Pancreas (tissue), 10 donors: Measurements from ENCODE around the gene PSMG3. TPM values are rescaled to one million over a fixed set of nuclear protein-coding genes. Genes with fewer than 3 reads are reported as not detected.

ENCODE experiments used
- ATAC-seq, 4 donors: fragments of 200-7000 bp; cut with Tn5 transposase; one replicate each; pipeline versions ENCODE4 v1.8.0 to v1.9.1; 2020; ENCODE audit warnings: mild to moderate bottlenecking in 4 of 4, moderate library complexity in 4 of 4
- DNase-seq, 6 donors: peaks; one replicate each; pipeline ENCODE4 v3.0.0-alpha.2; 2020
- FAIRE-seq: peaks from 2 replicates; lab custom pipeline; 2012; peaks lifted over from hg19 to GRCh38; lab: Jason Lieb, UNC
- H3K27ac ChIP-seq, 4 donors: fragments of 200-600 bp; sonication (generic); 1 replicate in 3 of 4; 2 replicates in 1 of 4; pipeline versions ENCODE4 v1.5.0 to v1.8.0; 2020
- H3K27me3 ChIP-seq, 4 donors: fragments of 200-600 bp; one replicate each; pipeline ENCODE4 v1.8.0; 2021
- H3K36me3 ChIP-seq, 3 donors: fragments of 200-600 bp; sonication (generic) in 1 of 3; one replicate each; pipeline versions ENCODE4 v1.5.0 to v1.8.0; 2020 to 2021
- H3K4me1 ChIP-seq, 3 donors: fragments of 200-600 bp; one replicate each; pipeline ENCODE4 v1.8.0; 2021
- H3K4me3 ChIP-seq, 4 donors: fragments of 200-600 bp; sonication (generic) in 2 of 4; one replicate each; pipeline versions ENCODE4 v1.5.0 to v1.8.0; 2020 to 2021
- H3K9me3 ChIP-seq, 4 donors: fragments of 200-600 bp; one replicate each; pipeline ENCODE4 v1.8.0; 2021
- WGBS, 2 donors: extraction: QIAGEN DNeasy Blood & Tissue Kit; methylation state at CpG; one replicate each; pipeline ENCODE4 v1.1.7; 2013; 5-methylcytosine and 5-hydroxymethylcytosine counted together
- intact Hi-C, 3 donors: fragments of 100-400 bp; cut with DNase I; formaldehyde crosslinking; loops; one replicate each; pipeline versions ENCODE4 v1.11.1 to v1.14.2; 2022
- polyA plus RNA-seq, 2 donors: library from polyadenylated mRNA; stranded (reverse); fragments of 200-250 nt; gene quantifications; one replicate each; pipeline ENCODE4 v1.2.3, GENCODE V29; 2013
- total RNA-seq, 6 donors: library from RNA; stranded (reverse); fragmentation: NEBNext Ultra II Directional in 4 of 6; extraction: Animal tissue kit (Norgen Biotek cat#: 25700) in 4 of 6; gene quantifications; one replicate each; pipeline versions ENCODE4 v1.2.1 to v1.2.4, GENCODE V29; 2021 to 2023
- TF ChIP-seq, protein P1 (sequence below), 4 donors: fragments of 200-600 bp; sonication (generic) in 3 of 4; IDR thresholded peaks; one replicate each; pipeline versions ENCODE4 v1.5.0 to v1.8.0; 2021; ENCODE audit warnings: antibody characterized with exemption in 4 of 4
- donor health status: healthy with polysubstance abuse.
- donor health status: DM: no; HTN: no; CAD: no; lungs with moderate emphysema.
- donor health status: DM: no; HTN: no; CAD: no.
- donor health status: control.
- donor health status: control.
- donor health status: Bipolar disorder and iron deficiency.
- donor health status: DM: yes; HTN: yes; CAD: no.
- donor health status: DM: no; HTN: no; CAD: no.
- donor health status: DM: no; HTN: no; CAD: no.
- donor health status: DM: yes; HTN: yes; CAD: no.

PSMG3 gene
- total and polyA plus RNA-seq, 8 donors, result 6.7 to 46.1 (median 11.1) TPM

DNA sequence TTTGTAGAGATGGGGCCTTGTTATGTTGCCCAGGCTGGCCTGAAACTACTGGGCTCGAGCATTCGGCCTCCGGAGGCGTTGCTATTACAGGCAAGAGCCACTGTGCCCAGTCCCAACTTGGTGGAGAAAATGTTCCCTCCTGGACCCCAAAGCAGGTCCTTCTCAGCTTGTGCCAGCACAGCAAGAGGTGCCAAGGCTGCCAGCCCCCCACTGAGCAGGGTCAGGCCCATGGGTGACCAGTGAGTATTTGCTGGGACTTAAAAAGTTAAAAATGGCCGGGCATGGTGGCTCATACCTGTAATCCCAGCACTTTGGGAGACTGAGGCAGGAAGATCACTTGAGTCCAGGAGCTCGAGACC, 34.8 kb downstream of the PSMG3 start:
- Histone ChIP-seq H3K27ac (peak overlapping the region in 3 of 4 donors; percentile 16 to 98 (median 46)), H3K4me1 (peaks cover 27 to 49% (median 37%) of the 10 kb centered on the region in 3 donors), H3K4me3 (no peak overlapping the region), H3K36me3 (peaks cover under 1 to 11% (median 2%) of the 10 kb centered on the region in 3 donors), H3K27me3 (no peaks in the 10 kb centered on the region), H3K9me3 (no peaks in the 10 kb centered on the region)
- intact Hi-C loops, result no loop called here
- 59 to 62% methylated on average over 6 of the region's 6 CpGs for WGBS, 2 donors
- ATAC-seq (no peak), FAIRE-seq (no peak), DNase-seq (peak in 3 of 6 donors; percentile 27 to 52 (median 31))
- TF ChIP-seq, protein P1, sequence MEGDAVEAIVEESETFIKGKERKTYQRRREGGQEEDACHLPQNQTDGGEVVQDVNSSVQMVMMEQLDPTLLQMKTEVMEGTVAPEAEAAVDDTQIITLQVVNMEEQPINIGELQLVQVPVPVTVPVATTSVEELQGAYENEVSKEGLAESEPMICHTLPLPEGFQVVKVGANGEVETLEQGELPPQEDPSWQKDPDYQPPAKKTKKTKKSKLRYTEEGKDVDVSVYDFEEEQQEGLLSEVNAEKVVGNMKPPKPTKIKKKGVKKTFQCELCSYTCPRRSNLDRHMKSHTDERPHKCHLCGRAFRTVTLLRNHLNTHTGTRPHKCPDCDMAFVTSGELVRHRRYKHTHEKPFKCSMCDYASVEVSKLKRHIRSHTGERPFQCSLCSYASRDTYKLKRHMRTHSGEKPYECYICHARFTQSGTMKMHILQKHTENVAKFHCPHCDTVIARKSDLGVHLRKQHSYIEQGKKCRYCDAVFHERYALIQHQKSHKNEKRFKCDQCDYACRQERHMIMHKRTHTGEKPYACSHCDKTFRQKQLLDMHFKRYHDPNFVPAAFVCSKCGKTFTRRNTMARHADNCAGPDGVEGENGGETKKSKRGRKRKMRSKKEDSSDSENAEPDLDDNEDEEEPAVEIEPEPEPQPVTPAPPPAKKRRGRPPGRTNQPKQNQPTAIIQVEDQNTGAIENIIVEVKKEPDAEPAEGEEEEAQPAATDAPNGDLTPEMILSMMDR (IDR thresholded peaks at IDR 0.05), result no peak

DNA sequence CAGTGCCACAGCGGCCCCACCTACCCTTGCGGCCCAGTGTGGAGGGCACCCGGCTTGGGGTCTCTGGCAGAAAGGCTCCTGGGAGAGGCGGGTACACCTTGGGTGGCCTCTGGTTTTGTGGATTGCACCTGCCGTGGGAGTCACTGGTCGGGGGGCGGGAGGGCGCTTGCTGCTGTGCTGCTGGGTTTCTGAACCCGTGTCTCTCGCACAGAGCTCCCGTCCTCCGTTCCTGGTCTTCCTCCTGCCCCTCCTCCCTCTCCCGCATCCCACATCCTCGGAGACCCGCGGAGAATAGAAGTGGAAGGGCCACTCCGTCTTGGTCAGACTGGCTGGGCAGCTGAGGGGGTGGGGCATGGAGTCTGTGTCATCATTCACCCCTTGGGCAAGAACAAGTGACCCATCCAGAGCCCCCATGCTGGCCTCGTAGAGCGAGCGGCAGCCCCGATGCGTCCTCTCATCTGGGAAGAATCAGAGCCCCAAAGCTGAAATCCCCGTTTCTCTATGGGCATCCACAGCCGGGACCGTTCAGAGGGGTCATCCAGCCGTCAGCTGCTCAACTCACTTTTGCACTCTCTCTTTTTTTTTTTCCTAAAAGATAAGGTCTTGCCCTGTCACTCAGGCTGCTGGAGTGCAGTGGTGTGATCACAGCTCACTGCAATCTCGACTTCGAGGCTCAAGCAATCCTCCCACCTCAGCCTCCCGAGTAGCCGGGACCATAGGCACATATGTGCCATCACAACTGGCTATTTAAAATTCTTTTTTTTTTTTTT, 35.3 kb downstream of the PSMG3 start:
- intact Hi-C loops, result no loop called here
- no peaks in the 10 kb centered on the region for H3K9me3 ChIP-seq
- FAIRE-seq, result no peak
- H3K27me3 ChIP-seq, result no peaks in the 10 kb centered on the region
- WGBS, 2 donors, result 79 to 85% methylated on average over 30 of the region's 30 CpGs
- peaks cover 0 to 5% (median 0%) of the 10 kb centered on the region in 3 donors for H3K36me3 ChIP-seq
- peaks cover 27 to 49% (median 37%) of the 10 kb centered on the region in 3 donors for H3K4me1 ChIP-seq
- H3K4me3 ChIP-seq, result no peak overlapping the region
- TF ChIP-seq, protein P1 (IDR thresholded peaks at IDR 0.05), result no peak
- DNase-seq, result peak in 5 of 6 donors; percentile 32 to 82 (median 36)
- peak overlapping the region; percentile 97 to 99 (median 98) for H3K27ac ChIP-seq
- ATAC-seq, result no peak

- H3K27ac ChIP-seq, result peak overlapping the region; percentile 97 to 99 (median 98)
- FAIRE-seq (no peak), ATAC-seq (peak in 1 of 4 donors; percentile 3), DNase-seq (peak; percentile 43 to 86 (median 72))
- H3K9me3 ChIP-seq, result no peaks in the 10 kb centered on the region
- no peaks in the 10 kb centered on the region for H3K27me3 ChIP-seq
- H3K4me1 ChIP-seq, result peaks cover 27 to 49% (median 37%) of the 10 kb centered on the region in 3 donors
- intact Hi-C loops, result no loop called here
- no peaks in the 10 kb centered on the region for H3K36me3 ChIP-seq
- peak overlapping the region in 2 of 4 donors; percentile 68 to 69 for H3K4me3 ChIP-seq
- 56 to 58% methylated on average over 24 of the region's 24 CpGs for WGBS, 2 donors
- TF ChIP-seq, protein P1 (IDR thresholded peaks at IDR 0.05), result no peak
These were observed 36.1 kb downstream of the PSMG3 start for GRCh38 chr7:1533547-1534329.

- H3K4me3 ChIP-seq, result peak overlapping the region in 3 of 4 donors; percentile 60 to 69 (median 68)
- TF ChIP-seq, protein P1 (IDR thresholded peaks at IDR 0.05), result no peak
- intact Hi-C loops, result no loop called here
- no peak for ATAC-seq
- 23 to 30% methylated on average over 9 of the region's 9 CpGs for WGBS, 2 donors
- H3K36me3 ChIP-seq, result no peaks in the 10 kb centered on the region
- H3K27me3 ChIP-seq, result no peaks in the 10 kb centered on the region
- peak overlapping the region; percentile 97 to 99 (median 98) for H3K27ac ChIP-seq
- no peaks in the 10 kb centered on the region for H3K9me3 ChIP-seq
- H3K4me1 ChIP-seq, result peaks cover 27 to 44% (median 31%) of the 10 kb centered on the region in 3 donors
- no peak for FAIRE-seq
- no peak for DNase-seq
These were observed 36.6 kb downstream of the PSMG3 start for GRCh38 chr7:1533255-1533546.
